Gastroesophageal sphincter (tissue), 3 donors: Measurements from ENCODE around the gene SDR39U1.

Experiments
- EP300 ChIP-seq: sonication (generic); formaldehyde crosslinking; IDR thresholded peaks from one replicate; pipeline ENCODE4 v1.6.1; 2017; ENCODE audit warnings: antibody characterized with exemption, mild to moderate bottlenecking
- POLR2A ChIP-seq, 2 donors: fragments of 450-650 bp; IDR thresholded peaks; one replicate each; pipeline ENCODE4 v1.6.1; 2017; ENCODE audit warnings: antibody characterized with exemption in 2 of 2, mild to moderate bottlenecking in 2 of 2, moderate library complexity in 1 of 2
- TF ChIP-seq, protein P1 (sequence below), 4 experiments: fragments of 200-600 bp in 2 of 4; fragments of 450-650 bp in 2 of 4; sonication (generic) in 1 of 4; IDR thresholded peaks; one replicate each; pipeline ENCODE4 v1.5.1; 2017 to 2019; ENCODE audit warnings: antibody characterized with exemption in 4 of 4, mild to moderate bottlenecking in 2 of 4, moderate library complexity in 2 of 4

DNA sequence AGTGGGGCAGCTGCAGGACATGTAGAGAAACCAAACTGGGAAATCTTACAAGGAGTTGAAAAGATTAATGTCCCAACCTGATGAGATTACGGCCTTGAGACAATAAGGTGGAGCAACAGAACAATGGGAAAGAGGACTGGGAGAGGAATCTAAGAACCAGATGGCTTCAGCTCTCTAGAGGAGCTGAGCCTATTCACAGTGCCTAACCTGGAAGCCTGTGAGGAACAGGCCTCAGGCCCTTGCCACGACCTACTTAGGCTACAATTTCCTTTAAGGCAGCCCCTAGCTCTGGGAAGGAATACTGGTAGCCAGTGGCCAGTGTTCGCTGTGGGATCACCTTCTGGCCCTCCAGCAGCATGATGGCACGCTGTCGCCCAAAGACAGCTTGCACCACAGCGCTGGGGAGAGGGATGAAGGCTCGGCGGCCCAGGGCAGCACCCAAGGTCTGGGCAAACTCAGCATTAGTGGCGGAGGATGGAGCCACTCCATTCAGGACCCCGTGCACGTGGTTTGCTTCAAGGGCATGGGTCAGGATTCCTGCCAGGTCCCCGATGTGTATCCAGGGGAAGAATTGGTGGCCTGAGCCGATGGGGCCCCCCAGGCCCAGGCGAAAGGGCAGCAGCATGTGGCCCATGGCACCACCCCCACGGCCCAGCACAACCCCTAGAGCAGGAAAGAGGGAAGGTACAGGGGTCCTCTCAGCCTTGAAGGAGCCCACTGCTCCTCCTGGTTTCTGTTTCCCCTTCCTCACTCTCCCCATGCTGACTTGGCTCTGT is 2.6 kb downstream of the SDR39U1 start:
- TF ChIP-seq, protein P1, sequence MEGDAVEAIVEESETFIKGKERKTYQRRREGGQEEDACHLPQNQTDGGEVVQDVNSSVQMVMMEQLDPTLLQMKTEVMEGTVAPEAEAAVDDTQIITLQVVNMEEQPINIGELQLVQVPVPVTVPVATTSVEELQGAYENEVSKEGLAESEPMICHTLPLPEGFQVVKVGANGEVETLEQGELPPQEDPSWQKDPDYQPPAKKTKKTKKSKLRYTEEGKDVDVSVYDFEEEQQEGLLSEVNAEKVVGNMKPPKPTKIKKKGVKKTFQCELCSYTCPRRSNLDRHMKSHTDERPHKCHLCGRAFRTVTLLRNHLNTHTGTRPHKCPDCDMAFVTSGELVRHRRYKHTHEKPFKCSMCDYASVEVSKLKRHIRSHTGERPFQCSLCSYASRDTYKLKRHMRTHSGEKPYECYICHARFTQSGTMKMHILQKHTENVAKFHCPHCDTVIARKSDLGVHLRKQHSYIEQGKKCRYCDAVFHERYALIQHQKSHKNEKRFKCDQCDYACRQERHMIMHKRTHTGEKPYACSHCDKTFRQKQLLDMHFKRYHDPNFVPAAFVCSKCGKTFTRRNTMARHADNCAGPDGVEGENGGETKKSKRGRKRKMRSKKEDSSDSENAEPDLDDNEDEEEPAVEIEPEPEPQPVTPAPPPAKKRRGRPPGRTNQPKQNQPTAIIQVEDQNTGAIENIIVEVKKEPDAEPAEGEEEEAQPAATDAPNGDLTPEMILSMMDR (IDR thresholded peaks at IDR 0.05): no peak
- TF ChIP-seq POLR2A (IDR thresholded peaks at IDR 0.05) (peak in 1 of 2 donors; percentile 5), EP300 (no peak)
